GM21737 (cell line): Measurements from ENCODE around the gene RANGRF.

Experiments used
- ATAC-seq: cut with Tn5 transposase; IDR thresholded peaks from one replicate; pipeline ENCODE4 v1.9.1; 2021; ENCODE audit warnings: mild to moderate bottlenecking, moderate library complexity; ENCODE audit not compliant: unreplicated experiment

Gene RANGRF

DNA sequence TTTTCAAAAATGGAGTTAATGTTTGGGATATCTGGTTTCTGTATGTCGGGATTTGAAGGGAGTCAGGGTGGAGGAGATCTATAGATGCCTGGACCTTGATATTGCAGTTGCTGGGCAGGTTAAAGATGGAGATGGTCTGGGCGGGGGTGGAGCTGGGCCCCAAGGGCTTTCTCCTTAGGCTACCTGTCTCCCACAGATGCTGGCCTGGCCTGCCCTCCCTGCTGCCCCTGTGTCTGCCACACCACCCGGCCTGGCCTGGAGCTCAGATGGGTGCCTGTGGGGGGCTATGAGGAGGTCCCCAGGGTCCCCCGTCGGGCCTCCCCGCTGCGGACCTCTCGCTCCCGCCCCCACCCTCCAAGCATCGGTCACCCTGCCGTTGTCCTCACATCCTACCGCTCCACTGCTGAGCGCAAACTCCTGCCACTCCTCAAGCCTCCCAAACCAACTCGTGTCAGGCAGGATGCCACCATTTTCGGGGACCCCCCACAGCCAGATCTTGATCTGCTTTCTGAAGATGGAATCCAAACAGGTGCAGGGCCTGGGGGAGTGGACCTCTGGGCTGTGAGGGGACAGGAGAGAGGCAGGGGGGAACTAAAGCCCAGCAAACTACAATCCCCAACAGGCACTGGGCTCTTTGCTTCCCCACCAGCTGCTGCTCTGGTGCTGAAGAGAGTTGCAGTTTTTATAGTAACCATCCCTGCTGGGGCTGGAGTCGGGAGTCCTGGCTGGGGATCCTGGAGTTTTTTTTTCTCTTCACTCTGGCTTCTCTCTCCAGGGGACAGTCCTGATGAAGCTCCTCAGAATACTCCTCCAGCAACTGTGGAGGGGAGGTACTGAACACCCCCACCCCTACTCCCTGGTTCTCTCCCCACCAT, 24.5 kb downstream of the RANGRF start:
- no peak for ATAC-seq

- no peak for ATAC-seq
Measured at GRCh38 chr17:8314797-8315763, 26.6 kb downstream of the RANGRF start.

- ATAC-seq = no peak
Measured at GRCh38 chr17:8315764-8316217, 27.3 kb downstream of the RANGRF start.

DNA sequence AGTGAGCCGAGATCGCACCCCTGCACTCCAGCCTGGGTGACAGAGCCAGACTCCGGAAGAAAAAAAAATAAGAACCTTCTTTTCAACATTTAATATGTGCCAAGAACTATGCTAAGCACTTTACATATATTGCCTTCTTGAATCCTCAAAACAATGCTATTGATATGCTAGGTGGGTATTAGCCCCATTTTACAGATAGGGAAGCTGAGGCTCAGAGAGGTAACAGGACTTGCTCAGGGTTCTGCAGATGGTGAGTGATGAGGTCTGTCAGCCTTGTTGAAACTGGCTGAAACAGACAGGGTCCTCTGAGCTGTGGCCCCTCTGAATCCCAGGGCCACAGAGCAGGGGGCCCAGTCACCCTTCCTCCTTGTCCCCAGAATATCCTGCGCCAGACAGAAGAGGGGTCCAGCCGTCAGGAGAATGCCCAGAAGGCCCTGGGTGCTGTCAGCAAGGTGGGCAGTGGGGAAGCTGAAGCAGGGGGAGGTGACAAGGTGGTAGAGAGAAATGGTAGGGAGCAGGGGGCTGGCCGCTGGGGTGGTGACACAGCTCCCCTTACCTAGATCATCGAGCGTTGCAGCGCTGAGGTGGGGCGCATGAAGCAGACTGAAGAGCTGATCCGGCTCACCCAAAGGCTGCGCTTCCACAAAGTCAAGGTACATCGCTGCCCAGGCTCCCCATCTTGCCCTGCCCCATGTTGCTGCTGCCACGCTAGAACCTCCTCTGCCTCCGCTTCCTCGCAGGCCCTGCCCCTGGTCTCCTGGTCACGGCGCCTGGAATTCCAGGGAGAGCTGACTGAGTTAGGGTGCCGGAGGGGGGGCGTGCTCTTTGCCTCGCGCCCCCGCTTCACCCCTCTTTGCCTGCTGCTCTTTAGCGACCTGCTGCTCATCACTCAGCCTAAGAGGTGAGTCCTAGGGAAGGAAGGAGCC, 29.8 kb downstream of the RANGRF start:
- no peak for ATAC-seq

GRCh38 chr17:8320262-8320661, 31.8 kb downstream of the RANGRF start:
- no peak for ATAC-seq

- no peak for ATAC-seq
Measured at GRCh38 chr17:8320990-8321389, 32.5 kb downstream of the RANGRF start.

DNA sequence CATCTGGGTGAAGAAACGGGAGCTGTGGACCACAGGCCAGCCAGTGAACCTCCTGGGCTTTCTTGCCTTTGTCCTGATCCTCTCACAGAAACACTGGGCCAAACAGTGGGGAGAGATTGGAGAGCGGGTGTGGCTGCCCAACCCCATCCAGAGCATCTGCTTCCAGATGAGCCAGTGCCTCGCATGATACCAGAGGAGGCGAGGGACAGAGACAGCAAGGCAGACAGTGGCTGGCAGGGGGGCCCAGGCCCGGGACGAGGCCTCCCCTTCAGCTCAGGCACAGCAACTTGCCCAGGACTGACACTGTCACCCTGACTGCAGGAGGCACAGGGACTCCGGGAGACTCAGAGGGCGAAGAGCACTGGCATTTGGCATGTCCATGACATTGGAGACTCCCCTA, 33.6 kb downstream of the RANGRF start:
- ATAC-seq = no peak

DNA sequence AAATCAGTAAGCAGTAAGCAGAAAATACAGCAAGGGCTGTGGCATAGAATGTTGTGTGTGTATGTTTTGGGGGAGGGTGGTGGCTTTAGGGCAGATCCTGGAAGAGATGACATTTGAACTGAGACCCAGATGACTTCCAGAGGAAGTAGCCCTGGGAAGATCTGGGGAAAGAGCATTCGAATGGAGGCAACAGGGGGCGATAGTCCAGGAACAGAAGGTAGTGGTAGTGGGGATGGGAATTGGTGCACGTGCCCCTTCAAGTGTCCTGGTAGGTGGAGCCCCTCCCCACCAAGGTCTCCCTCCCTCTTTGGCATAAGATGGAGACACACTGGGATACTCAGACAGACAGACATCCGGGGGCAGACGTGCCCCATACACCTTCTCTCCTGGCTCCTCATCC, 35.7 kb downstream of the RANGRF start:
- ATAC-seq = no peak

DNA sequence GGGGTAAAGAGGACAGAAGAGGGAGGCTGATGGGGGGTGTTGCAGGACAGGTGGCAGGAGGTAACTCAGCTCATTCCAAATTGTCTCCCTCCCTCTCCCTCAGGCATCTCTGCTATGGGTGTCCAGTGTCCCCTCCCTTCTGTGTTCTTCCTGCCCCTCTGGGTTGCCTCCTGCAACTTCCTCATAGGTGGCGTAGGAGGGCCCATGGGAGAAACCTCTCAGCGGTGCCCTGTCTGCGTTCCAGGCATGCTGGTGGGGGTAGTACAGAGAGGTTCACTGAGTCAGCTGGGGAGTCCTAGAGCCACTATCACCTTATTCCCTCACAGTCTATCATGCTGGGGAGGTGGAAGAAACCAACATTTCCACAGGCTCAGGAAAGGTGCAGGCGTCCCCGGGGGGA, 36.5 kb downstream of the RANGRF start:
- no peak for ATAC-seq

GRCh38 chr17:8326511-8327302, 38.2 kb downstream of the RANGRF start:
- ATAC-seq = no peak

DNA sequence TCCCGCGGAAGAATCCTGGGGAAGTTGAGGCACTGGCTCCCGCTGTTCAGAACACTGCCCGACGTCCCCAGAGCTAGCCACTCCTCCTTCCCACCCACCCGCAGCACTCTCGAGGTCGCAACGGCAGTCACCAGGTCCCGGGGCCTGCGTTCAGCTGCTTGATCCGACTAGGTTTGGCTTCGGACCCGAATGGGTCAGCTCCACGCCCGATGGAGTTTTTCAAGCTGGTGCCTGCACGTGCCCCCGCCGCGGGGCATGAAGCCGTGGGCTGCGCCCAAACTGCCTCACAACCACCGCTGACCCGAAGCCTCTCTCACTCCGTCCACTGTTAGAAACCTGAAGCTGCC, 38.8 kb downstream of the RANGRF start:
- ATAC-seq = no peak

GRCh38 chr17:8332128-8332527, 43.7 kb downstream of the RANGRF start:
- no peak for ATAC-seq

DNA sequence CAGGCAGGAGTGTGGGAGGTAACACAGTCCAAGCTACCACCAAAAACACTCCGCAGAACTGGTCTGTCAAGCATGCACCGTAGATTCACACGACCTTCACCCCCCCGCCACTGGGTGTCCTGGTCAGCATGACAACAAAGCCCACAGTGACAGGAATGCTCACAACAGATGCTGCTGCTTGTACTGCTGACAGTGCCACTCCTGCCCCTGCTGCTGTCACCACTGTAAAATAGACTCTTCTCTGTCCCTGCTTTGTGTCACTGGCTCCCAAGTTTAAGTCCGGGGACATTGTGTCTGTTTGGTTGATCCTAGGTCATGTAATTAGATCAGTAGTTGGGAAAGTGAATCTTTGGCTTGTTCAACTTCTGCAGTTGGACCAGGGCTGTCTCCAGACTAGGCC, 44.2 kb downstream of the RANGRF start:
- no peak for ATAC-seq

GRCh38 chr17:8333281-8333680, 44.8 kb downstream of the RANGRF start:
- ATAC-seq = no peak

DNA sequence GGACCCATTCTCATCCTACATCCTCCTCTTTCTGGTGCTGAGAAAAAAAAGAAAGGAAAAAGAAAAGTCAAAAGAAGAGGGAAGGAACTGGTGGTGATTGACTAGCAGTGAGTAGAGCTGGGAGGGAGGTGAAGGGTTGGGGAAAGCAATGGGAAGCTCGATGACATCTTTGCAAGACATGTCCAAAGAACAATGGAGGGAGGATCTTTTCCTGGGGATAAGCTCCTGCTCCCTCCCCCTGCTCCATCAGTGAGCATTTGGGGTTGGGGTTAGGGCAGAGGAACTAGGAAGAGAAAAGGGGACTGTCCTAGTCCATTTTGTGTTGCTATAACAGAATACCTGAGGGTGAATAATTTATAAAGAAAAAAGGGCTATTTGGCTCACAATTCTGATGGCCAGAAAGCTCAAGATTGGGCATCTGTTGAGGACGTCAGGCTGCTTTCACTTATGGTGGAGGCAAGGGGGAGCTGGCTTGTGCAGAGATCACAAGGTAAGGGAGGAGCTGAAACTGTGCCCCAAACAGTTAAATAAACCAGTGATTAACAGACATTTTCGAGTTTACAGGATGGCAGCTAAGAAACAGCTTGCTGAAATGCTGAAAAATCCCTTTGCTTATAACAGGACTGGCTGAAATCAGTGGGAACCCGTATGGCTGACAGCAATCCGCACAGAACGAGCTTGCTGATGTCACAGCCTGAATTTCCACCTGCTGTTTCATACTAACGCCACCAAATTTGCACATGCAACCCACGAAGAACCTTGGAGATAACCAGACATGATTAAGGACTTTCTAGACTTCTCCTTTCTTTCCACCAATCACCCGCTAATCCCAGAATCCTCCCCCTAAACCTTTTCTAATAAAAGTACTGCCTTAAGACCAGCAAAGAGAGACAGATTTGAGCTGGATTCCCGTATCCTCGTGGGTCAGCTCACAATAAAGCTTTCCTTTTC, 49.6 kb downstream of the RANGRF start:
- ATAC-seq = no peak

DNA sequence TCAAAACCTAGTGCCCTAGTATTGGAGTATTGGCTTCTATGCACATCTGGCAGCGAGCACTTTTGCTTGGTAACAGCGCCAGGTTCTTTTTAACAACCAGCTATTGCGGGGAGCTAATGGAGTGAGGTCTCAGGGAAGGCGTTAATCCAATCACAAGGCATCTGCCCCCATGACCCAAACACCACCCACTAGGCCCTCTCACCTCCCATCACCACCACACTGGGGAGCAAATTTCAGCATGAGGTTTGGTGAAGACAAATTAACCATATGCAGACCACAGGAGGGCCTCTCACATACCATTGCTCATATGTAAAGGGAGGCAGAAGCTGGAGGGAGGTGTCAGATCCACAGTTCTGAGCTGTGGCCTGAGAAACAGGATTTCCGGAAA, 50.3 kb downstream of the RANGRF start:
- ATAC-seq = no peak

DNA sequence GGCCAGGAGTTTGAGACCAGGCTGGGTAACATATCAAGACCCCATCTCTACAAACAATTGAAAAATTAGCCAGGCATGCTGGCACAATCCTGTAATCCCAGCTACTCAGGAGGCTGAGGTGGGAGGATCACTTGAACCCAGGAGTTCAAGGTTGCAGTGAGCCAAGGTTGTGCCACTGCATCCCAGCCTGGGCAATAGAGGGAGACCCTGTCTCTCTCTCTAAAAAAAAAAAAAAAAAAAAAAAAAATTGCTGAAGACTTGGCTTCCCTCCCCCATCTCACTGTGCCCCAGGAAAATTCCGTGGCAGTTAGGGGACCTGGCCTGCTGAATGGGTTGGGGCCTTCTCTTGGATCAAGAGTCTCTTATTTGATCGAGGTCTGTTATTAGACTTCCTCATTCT, 51.1 kb downstream of the RANGRF start, which contains the start of gene ODF4:
ODF4 (plus strand) TSS at position 301 of the 400 bp plus-strand sequence. CDS start 212 bp downstream, outside the sequence.
- no peak for ATAC-seq
